K562 (cell line): ENCODE measurements around the gene PSMB2. TPM values are rescaled to one million over a fixed set of nuclear protein-coding genes. Genes with fewer than 3 reads are reported as not detected.

Source experiments
- CHD4 ChIP-seq: fragments of 200-600 bp; sonication (generic); IDR thresholded peaks from 3 replicates; pipeline ENCODE4 v1.6.1; 2012; ENCODE audit warnings: low read depth, mild to moderate bottlenecking, mixed read lengths, low read length, inconsistent platforms; ENCODE audit not compliant: insufficient read depth, insufficient replicate concordance, poor library complexity, severe bottlenecking
- CHD7 ChIP-seq: fragments of 200-600 bp; sonication (generic); IDR thresholded peaks from one replicate; pipeline ENCODE4 v1.6.1; 2012; ENCODE audit warnings: mild to moderate bottlenecking, low read depth, low read length, inconsistent platforms
- polyA plus RNA-seq, 8 experiments: library from polyadenylated mRNA; depleted of rRNA in 4 of 8; stranded (reverse) in 5 of 8; unstranded in 3 of 8; fragments of >200 nt; fragmentation: Nextera tagmentation in 2 of 8; fragmentation: Illumina TruSeq in 1 of 8; extraction: Ambion mirVana in 2 of 8; extraction: Trizol in 1 of 8; gene quantifications; 2 replicates each; pipeline versions ENCODE4 v1.2.1 to v1.2.3, GENCODE V29; 2011 to 2014; ENCODE audit warnings: inconsistent platforms in 1 of 8, missing spikeins in 1 of 8
- total RNA-seq, 7 experiments: library from RNA; depleted of rRNA in 6 of 7; stranded (reverse); fragments of >200 nt in 6 of 7; fragmentation: Illumina TruSeq in 2 of 7; extraction: Trizol in 2 of 7; gene quantifications; 2 replicates each; pipeline versions ENCODE4 v1.2.1 to v1.2.3, GENCODE V29; 2011 to 2021; ENCODE audit warnings: low replicate concordance in 1 of 7

Gene PSMB2
- total and polyA plus RNA-seq, 9 of the 15 experiments (the other 6 are each of a cell fraction or from before 2014, with no cell fraction given): 71.7 to 543 (median 165) TPM

- TF ChIP-seq CHD7 (no peak), CHD4 (no peak)
- TF ChIP-seq, all 486 proteins: peak for 25
Observed at GRCh38 chr1:35660581-35661473, 19.5 kb upstream of the PSMB2 start (continued).
